Spleen (tissue), 7 donors: ENCODE measurements around the gene RAD51D.

Experiments used
- CTCF ChIP-seq, 11 experiments: fragments of 200-600 bp in 7 of 11; fragments of 450-650 bp in 4 of 11; sonication (generic) in 4 of 11; IDR thresholded peaks in 8 of 11; conservative IDR thresholded peaks in 3 of 11; 1 replicate in 7 of 11; 2 replicates in 4 of 11; pipeline versions ENCODE4 v1.4.0 to v1.8.0; 2016 to 2021; ENCODE audit warnings: antibody characterized with exemption in 11 of 11, inconsistent platforms in 4 of 11, mild to moderate bottlenecking in 1 of 11
- POLR2A ChIP-seq, 3 donors: fragments of 450-650 bp; IDR thresholded peaks; one replicate each; pipeline ENCODE4 v1.5.1; 2017; ENCODE audit warnings: antibody characterized with exemption in 3 of 3, mild to moderate bottlenecking in 1 of 3
- POLR2AphosphoS5 ChIP-seq, 3 donors: sonication (generic); formaldehyde crosslinking; IDR thresholded peaks; one replicate each; pipeline ENCODE4 v1.5.1; 2017; ENCODE audit warnings: antibody characterized with exemption in 3 of 3
- donor health status: DM: no; HTN: no; CAD: no; lungs with moderate emphysema.
- donor health status: DM: no; HTN: no; CAD: no.
- donor health status: DM: no; HTN: no; CAD: no.

- TF ChIP-seq CTCF (IDR thresholded peaks at IDR 0.05 in 8 of 11, conservative IDR thresholded peaks at IDR 0.05 in 3 of 11) (no peak), POLR2A (IDR thresholded peaks at IDR 0.05) (no peak), POLR2AphosphoS5 (IDR thresholded peaks at IDR 0.05) (no peak)
These were observed 27.8 kb upstream of the RAD51D start, which contains the start of gene UNC45B for GRCh38 chr17:35147375-35147905.
